Endothelial cell of hepatic sinusoid (primary cell): ENCODE measurements around the gene SCUBE2.

Source experiments
- in situ Hi-C: cut with HindIII; loops from 2 replicates; pipeline ENCODE4 v1.10.0; 2017; ENCODE audit warnings: low sequenced_read_pairs

SCUBE2 gene

GRCh38 chr11:9049959-9050358, 41.4 kb downstream of the SCUBE2 start:
- in situ Hi-C loops: no loop called here

GRCh38 chr11:9047964-9048523, 43.4 kb downstream of the SCUBE2 start:
- in situ Hi-C loops: no loop called here

- in situ Hi-C loops: no loop called here
These were observed 44.9 kb downstream of the SCUBE2 start for GRCh38 chr11:9046481-9046880.

- in situ Hi-C loops: no loop called here
These were observed 48.9 kb downstream of the SCUBE2 start for GRCh38 chr11:9042488-9042887.

- in situ Hi-C loops: no loop called here
These were observed 49.7 kb downstream of the SCUBE2 start for GRCh38 chr11:9041747-9042146.

GRCh38 chr11:9040410-9040809, 51.0 kb downstream of the SCUBE2 start:
- in situ Hi-C loops: no loop called here

- in situ Hi-C loops: no loop called here
These were observed 51.5 kb downstream of the SCUBE2 start for GRCh38 chr11:9039863-9040262.

GRCh38 chr11:9039198-9039597, 52.2 kb downstream of the SCUBE2 start:
- in situ Hi-C loops: no loop called here

- in situ Hi-C loops: no loop called here
These were observed 52.9 kb downstream of the SCUBE2 start for GRCh38 chr11:9038541-9038940.

- in situ Hi-C loops: no loop called here
These were observed 53.4 kb downstream of the SCUBE2 start for GRCh38 chr11:9037963-9038362.

GRCh38 chr11:9037046-9037780, 54.2 kb downstream of the SCUBE2 start:
- in situ Hi-C loops: no loop called here

- in situ Hi-C loops: no loop called here
These were observed 60.8 kb downstream of the SCUBE2 start for GRCh38 chr11:9030601-9031000.

GRCh38 chr11:9029422-9029821, 62.0 kb downstream of the SCUBE2 start:
- in situ Hi-C loops: no loop called here

GRCh38 chr11:9028581-9028980, 62.8 kb downstream of the SCUBE2 start:
- in situ Hi-C loops: no loop called here

GRCh38 chr11:9025101-9025850, 66.1 kb downstream of the SCUBE2 start:
- in situ Hi-C loops: no loop called here

GRCh38 chr11:9022961-9023680, 68.3 kb downstream of the SCUBE2 start:
- in situ Hi-C loops: no loop called here

GRCh38 chr11:9020916-9021315, 70.5 kb downstream of the SCUBE2 start:
- in situ Hi-C loops: no loop called here

- in situ Hi-C loops: no loop called here
These were observed 71.5 kb downstream of the SCUBE2 start for GRCh38 chr11:9019861-9020260.

- in situ Hi-C loops: no loop called here
These were observed 73.6 kb downstream of the SCUBE2 start for GRCh38 chr11:9017773-9018172.

GRCh38 chr11:9016916-9017642, 74.3 kb downstream of the SCUBE2 start:
- in situ Hi-C loops: no loop called here

GRCh38 chr11:9015677-9016076, 75.7 kb downstream of the SCUBE2 start:
- in situ Hi-C loops: no loop called here
